ENCODE results near the gene FAM90A1.
A peak's percentile ranks its signal among the peaks of the same experiment; 100 is the strongest.
"Not testable (repeated sequence)": the region's sequence is repeated elsewhere in the genome, so short reads cannot be mapped to it uniquely, and the experiment has no call there.

The FAM90A1 gene

DNA sequence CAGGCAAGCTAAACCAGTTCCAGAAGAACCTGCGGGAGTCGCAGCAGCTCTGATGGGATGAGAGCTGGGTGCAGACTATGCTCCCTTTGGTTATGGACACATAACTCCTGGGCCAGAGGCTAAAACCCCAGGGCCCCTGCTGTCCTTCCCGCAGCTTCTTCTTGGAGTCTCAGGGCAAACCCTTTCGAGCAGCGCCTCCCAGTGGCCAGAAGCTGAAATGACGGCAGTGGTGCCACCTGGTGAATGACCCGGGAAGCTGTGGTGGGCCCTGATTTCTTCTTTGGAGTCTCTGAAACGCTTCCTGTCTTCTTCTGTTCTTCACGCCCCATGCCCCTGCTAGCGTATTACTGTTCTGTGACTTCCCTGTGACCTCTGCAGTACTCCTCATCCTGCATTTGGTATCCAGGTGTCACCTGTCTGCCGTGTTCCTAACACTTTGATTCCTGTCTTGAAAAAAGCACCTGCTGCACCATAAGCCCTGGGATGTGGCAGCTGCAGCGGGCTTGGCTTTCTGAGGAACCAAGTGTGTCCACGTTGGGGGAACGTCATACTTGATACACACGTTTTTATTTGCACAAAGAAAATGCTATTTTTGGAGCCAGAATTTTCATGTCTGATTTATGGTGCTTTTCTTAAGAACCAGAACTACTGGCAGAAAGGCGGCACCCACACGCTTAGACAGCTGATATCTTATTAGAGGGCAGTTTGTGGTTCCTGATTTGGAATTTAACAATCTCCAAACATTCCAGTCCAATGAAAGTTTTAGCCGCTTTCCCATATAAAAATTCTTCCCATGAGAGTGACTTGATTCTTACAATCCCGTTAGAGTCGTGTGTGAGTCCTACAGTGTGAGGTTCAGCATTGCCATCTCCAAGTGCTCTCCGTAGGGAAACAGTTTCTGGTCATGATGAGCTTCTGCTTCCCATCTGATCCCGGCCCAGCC lies 4.5 kb upstream of the FAM90A1 start:
- not testable (repeated sequence) for DNase-seq

DNA sequence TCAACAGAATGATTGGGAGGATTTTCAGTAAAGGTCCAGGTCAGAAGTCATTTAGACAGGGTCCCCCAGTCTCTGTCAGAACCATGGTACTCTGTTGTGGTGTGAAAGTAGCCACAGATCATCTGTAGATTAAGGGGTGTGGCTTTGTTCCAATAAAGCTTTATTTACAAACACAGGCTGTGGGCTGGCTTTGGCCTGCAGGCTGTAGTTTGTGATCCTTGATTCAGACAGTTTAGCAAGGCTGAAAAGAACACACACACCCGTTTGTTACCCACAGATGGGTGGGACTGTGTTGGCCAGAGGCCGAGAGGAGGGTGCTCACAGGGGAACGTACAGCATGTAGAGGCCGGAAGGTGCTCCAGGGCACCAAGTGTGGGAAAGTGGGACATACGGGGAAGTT lies 3.6 kb upstream of the FAM90A1 start:
- DNase-seq, result not testable (repeated sequence)

DNA sequence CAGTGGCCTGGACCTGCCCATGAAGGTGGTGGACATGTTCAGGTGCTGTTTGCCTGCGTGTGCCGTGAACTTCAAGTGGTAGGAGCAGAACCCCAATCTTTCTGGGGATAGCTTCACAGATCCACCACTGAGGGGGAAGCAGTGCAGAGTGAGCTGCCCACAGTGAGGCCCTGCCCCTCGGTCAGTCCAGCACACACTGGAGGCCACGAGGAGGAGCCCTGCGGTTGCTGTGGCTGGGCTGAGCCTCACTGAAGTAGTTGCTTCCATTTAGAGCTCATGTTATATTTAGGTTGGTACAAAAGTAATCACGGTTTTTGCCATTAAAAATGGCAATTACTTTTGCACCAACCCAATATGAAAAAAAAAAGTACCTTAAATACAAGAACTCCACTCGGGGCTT lies 2.1 kb upstream of the FAM90A1 start:
- not testable (repeated sequence) for DNase-seq

DNA sequence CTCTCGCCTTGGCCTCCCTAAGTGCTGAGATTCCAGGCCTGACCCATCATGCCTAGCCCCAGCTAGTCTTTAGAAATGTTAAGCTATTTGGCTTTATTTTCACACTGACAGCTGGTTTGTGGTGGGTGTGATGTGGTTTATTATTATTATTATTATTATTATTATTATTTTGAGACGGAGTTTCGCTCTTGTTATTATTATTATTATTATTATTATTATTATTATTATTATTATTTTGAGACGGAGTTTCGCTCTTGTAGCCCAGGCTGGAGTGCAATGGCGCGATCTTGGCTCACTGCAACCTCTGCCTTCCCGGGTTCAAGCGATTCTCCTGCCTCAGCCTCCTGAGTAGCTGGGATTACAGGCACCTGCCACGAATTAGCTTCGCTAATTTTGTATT lies 1.2 kb upstream of the FAM90A1 start:
- not testable (repeated sequence) for DNase-seq

DNA sequence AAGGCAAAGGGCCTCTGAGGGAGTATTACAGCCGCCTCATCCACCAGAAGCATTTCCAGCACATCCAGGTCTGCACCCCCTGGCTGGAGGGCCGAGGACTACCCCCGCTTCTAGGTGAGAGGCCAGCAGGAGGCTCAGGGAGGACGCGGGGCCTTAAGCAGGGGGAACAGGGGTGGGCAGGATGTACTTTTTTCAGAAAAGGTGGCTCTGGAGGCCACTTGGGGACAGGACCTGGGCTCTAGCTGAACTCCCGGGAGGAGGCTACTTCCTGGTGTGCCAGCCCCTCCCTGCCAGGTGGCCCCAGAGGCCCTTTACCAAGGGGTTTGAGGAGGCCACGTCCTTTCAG lies 287 bp upstream of the FAM90A1 start:
- not testable (repeated sequence) for DNase-seq

DNA sequence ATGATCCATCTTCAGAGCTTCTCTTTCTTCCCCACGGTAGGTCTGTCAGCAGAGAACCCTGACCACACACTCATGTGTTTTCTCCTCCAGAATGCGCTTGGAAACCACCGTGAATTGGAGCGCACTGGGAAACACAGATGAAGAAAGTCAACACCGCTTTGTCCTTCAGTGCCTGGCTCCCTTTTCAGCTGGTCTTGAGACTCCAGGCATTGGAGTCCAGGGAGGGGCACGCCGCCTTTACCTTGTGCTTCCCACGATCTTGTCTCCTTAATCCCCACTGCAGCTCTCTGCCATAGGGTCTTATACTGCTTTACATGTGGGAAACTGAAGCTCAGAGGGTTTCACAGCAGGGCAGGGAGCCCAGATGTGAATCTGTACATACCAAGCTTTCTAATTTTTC lies 1.1 kb downstream of the FAM90A1 start:
- no peak for DNase-seq

DNA sequence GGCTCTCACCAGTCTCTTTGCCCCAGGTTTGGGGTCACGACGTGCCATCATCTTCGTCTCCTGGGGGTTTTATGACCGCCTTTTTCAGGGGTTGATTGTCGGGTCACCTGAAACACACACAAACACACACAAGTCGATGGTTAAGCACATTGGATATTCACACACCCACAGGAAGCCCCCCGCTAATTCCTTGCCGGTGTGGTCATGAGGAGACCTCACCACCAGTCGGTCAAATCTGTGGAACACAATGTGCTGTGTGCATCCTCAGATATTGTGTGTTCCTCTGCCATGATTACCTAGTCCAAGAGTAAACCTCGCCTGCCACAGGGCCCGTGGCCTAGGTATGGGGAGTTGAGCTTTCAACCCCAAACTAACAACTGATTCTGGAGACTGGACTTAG lies 2.6 kb downstream of the FAM90A1 start:
- DNase-seq, result not testable (repeated sequence)

DNA sequence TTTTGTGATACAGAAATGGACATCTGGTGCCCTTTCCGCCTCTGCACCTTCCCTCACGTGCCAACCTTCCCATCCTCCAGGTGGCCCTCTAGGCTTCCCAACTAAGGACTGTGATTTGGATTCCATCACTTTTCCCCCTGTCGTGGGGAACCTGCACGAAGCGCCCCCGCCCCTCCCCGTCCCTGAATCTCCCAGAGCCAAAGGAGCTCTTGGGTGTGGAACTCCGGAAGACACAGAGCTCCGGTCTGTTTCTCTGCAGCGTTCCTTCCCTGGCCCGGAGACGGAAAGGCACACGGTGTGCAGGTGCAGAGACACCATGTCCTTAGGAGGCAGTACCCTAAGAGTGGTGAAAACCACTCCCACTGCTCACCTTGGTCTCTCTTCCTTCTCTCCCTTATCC lies 3.8 kb downstream of the FAM90A1 start:
- not testable (repeated sequence) for DNase-seq

DNA sequence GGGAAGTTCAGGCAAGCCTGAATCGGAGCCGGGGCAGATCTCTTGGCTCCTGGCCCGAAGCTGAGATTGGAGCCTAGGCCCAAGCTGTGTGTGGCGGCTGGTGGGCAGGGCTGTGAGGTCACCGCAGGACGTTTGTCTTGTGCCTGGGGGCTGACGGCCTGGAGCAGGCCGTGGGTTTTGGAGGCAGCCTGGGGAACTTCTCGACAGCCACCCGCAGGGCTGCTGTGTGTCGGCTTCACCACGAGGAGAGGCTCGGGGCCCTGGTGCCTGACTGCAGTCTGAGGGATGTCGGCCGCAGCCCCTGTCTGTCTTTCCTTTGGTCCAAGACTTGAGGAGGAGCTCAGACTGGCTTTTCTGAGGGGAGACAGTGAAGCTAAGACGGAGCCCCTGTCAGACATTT lies 5.1 kb downstream of the FAM90A1 start:
- DNase-seq, result not testable (repeated sequence)

DNA sequence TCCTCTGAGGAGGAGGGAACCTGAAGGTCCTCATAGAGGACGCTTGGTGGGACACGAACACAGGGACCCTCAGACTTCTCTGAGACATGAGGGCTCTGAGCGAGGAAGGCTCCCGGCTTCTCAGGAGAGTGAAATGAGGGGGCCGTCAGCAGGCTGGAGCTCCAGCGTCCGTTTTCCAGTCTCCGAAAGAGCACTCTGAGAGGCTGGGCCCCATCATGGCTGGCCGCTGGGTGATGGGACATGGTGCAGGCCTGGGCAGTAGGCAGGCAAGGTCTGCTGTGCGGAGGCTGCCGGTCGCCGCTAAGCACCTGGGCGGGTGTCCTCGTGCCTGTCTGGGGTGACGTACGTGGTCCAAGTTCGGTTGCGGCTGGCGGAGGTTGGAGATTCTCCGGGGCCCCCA lies 5.6 kb downstream of the FAM90A1 start:
- not testable (repeated sequence) for DNase-seq

DNA sequence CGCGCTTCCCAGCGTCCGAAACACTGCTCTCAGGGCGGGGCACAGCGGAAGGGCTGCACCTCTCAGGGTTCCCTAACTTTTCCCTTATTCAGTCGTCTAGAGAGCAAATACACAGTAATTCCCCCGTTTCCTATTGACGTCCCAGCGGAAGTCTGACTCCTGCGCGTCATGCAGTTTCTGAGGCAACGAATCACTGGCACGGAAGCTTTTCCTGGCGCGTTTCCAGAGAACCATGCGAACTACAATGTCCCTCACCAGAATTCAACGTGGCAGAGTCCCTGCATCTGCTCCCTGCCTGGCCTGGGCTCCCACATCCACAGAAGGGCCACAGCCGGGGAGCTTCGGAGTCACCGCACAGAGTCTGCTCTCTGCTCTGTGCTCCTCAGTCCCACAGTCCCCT lies 6.0 kb downstream of the FAM90A1 start:
- not testable (repeated sequence) for DNase-seq

DNA sequence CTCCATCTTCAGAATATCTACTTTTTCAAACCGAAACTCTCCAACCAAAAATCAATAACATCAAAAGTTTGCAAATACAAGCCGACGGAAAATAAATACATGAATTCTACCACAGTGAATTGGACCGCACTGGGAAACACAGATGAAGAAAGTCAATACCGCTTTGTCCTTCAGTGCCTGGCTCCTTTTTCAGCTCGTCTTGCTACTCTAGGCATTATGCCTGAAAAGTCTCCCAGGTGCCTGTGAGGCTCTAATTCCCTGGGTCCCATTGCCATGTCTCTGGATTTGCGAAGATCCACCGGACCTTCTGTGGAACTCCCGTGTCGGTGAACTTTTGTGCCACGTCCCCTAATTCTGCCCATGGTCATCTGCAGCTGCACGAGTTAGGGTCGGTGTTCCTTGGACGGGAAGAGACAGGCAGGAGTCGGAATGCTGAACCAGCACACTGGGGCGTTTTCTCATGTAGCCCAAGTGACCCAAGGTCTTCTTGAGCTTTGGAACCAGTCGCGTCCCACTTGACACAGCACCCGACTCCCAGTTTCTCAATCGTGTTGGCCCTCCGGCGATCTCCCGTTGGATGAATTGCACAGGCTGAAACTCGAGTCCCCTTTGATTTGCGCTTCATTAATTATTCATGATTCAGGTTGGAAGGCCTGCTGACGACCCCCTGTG lies 8.6 kb downstream of the FAM90A1 start:
- DNase-seq, result not testable (repeated sequence)

DNA sequence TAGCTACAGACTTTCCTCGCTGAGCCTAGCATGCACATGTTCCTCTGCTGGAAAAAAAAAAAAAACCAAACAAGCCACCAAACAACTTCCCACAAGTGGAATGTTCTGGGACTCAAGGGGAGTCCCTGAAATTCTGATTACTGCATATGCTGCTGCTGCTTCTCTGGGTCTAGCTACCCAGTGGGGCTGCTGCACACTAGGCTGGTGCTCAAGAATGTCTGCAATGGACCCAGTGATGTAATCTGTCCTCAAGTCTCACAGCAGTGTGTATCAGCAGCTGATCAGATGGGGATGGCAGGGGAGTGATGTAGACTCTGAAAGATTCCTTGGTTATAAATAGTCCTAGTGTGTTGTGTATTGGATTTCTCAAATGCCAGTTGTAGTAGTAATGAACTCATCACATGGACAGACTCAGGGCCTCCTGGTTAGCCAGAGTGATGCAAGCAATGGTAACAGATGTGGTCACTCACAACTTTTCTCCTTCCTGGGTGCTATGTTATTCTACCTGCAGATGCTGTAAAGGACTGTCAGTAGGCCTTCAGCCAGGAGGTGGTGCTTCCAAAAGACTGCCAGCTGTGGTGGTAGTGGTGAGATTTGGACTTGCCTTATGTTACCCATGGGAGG lies 29.6 kb downstream of the FAM90A1 start:
- not testable (repeated sequence) for DNase-seq

DNA sequence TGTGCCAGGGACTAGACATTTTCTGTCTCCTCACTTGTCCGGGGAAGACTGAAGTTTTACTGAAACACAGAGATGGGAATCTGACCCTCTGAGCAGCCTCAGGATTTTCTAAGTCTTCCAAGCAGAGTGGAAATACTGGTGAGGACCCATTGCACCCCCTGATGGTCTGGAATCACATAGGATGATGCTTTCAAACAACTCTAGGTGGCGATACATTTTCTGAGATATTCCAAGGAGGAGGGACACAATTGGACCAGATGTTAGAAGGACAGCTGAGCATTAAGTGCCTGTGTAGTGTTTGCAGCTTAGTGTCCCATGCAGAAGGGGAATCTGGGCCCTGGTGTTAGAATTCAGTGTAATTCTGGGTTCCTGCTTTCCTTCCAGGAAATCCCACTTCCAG lies 39.3 kb downstream of the FAM90A1 start:
- DNase-seq, result not testable (repeated sequence)

DNA sequence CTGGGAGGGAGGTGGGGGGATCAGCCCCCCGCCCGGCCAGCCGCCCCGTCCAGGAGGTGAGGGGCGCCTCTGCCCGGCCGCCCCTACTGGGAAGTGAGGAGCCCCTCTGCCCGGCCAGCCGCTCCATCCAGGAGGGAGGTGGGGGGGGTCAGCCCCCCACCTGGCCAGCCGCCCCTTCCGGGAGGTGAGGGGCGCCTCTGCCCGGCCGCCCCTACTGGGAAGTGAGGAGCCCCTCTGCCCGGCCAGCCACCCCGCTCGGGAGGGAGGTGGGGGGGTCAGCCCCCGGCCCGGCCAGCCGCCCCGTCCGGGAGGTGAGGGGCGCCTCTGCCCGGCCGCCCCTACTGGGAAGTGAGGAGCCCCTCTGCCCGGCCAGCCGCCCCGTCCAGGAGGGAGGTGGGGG lies 43.2 kb downstream of the FAM90A1 start:
- not testable (repeated sequence) for DNase-seq

DNA sequence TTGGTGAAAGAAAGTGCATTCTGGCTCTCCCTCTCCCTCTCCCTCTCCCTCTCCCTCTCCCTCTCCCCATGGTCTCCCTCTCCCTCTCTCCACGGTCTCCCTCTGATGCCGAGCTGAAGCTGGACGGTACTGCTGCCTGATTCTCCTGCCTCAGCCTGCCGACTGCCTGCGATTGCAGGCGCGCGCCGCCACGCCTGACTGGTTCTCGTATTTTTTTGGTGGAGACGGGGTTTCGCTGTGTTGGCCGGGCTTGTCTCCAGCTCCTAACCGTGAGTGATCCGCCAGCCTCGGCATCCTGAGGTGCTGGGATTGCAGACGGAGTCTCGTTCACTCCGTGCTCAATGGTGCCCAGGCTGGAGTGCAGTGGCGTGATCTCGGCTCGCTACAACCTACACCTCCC lies 44.1 kb downstream of the FAM90A1 start:
- not testable (repeated sequence) for DNase-seq

DNA sequence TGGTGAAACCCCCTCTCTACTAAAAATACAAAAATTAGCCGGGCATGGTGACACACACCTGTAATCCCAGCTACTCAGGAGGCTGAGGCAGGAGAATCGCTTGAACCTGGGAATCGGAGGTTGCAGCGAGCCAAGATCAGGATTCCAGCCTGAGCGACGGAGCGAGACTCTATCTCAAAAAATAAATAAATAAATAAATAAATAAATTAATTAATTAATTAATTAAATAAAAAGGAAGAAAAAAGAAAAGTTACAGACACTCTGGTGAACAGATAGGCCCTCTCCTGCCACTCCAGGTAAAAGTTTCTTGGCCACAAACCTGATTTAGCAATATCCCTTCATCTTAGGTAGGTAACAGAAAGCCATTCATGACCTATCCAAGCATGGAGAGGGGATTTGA lies 44.5 kb downstream of the FAM90A1 start:
- not testable (repeated sequence) for DNase-seq

DNA sequence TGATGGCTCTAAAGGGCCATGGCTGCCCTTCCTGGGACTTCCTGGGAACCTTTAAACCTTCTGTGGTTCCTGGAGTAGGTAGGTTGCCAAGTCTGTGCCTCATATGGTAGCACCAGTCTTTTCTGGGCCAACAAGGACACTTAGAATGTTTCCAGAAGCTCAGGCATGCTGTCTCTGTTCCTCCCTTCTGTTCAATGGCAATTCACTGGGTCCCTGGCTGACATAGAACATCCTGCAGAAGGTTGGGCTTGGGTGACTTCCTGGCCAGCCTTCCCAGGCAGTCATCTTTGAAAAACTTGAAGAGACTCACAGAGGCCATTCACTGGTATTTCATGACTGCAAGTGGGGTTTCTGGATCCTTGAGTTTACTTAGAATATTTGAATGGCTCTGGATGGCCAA lies 46.1 kb downstream of the FAM90A1 start:
- not testable (repeated sequence) for DNase-seq

DNA sequence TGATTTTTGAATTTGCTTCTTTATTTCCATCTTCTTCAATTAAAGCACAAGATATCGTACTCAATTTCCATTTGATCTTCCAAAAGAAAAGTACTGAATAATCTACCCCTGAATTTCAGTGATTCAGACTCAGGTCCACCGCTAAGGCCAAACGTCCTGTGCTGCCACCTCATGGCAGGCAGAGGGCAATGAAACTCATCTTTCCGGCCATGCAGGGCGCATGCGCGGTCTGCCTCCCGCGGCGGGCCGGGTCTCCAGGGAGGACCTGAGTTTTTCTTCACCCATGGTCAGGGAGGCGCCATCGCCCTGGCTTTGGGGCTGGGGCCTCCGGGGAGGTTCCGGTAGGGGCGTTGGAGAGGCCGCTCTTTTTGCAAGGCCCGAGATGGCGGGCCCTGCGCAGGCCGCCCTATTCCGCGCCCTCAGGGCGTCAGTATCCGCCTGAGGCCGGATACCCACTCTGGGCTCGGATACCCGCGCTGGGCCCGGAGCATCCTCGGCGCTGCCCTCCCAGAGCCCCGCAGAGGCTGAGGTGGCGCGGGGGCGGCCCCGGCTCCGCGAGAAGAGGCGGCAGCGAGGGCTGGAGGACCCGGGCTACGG lies 47.3 kb downstream of the FAM90A1 start:
- peak in 1 of 2 experiments; percentile 50 for DNase-seq

DNA sequence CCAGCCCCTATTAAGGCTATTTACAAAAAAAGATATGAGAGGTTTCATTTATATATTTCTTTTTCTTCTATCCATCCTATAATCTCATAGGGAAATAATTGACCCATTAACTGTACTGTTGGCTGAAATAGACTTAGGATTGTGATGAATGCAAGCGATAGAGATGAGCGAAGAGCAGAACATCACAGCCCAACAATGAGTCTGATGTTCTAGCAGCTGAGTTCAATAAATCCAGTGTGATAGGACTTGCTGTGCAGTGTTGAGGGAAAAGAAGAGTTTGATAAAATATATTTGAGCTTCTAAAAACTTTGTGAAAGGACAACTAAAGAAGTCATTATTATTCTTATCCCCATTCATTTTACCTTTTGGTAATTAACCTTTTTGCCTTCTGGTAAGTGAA lies 54.5 kb downstream of the FAM90A1 start:
- not testable (repeated sequence) for DNase-seq
